GM18867 (cell line): ENCODE results near the gene SLIT3.

ENCODE experiments used
- ATAC-seq: cut with Tn5 transposase; IDR thresholded peaks from one replicate; pipeline ENCODE4 v1.9.1; 2021; ENCODE audit warnings: mild to moderate bottlenecking, moderate library complexity; ENCODE audit not compliant: unreplicated experiment

The SLIT3 gene

GRCh38 chr5:168847511-168848073, 453.3 kb downstream of the SLIT3 start:
- ATAC-seq: no peak

GRCh38 chr5:168844922-168845296, 456.0 kb downstream of the SLIT3 start:
- no peak for ATAC-seq

- no peak for ATAC-seq
Measured at GRCh38 chr5:168844016-168844921, 456.7 kb downstream of the SLIT3 start.

GRCh38 chr5:168843277-168844015, 457.5 kb downstream of the SLIT3 start:
- no peak for ATAC-seq

- no peak for ATAC-seq
Measured at GRCh38 chr5:168842571-168843205, 458.3 kb downstream of the SLIT3 start.

GRCh38 chr5:168837852-168838251, 463.1 kb downstream of the SLIT3 start:
- ATAC-seq: no peak

- no peak for ATAC-seq
Measured at GRCh38 chr5:168836603-168837231, 464.2 kb downstream of the SLIT3 start.

- no peak for ATAC-seq
Measured at GRCh38 chr5:168833936-168834335, 467.0 kb downstream of the SLIT3 start.

- ATAC-seq: no peak
Measured at GRCh38 chr5:168833383-168833782, 467.6 kb downstream of the SLIT3 start.

- ATAC-seq: no peak
Measured at GRCh38 chr5:168832308-168832707, 468.6 kb downstream of the SLIT3 start.

GRCh38 chr5:168831383-168831782, 469.6 kb downstream of the SLIT3 start:
- no peak for ATAC-seq

- no peak for ATAC-seq
Measured at GRCh38 chr5:168830833-168831232, 470.1 kb downstream of the SLIT3 start.

- no peak for ATAC-seq
Measured at GRCh38 chr5:168829922-168830417, 471.0 kb downstream of the SLIT3 start.

- no peak for ATAC-seq
Measured at GRCh38 chr5:168829044-168829443, 471.9 kb downstream of the SLIT3 start.

- ATAC-seq: no peak
Measured at GRCh38 chr5:168827636-168828035, 473.3 kb downstream of the SLIT3 start.

GRCh38 chr5:168826246-168826725, 474.7 kb downstream of the SLIT3 start:
- ATAC-seq: no peak

GRCh38 chr5:168822745-168823281, 478.1 kb downstream of the SLIT3 start:
- no peak for ATAC-seq

- ATAC-seq: no peak
Measured at GRCh38 chr5:168822248-168822744, 478.6 kb downstream of the SLIT3 start.

- no peak for ATAC-seq
Measured at GRCh38 chr5:168820874-168821273, 480.1 kb downstream of the SLIT3 start.
